Activated CD4-positive, alpha-beta T cell treated with anti-CD3 and anti-CD28 coated beads for 36 hours (primary cell): Measurements from ENCODE around the gene CAST. TPM values are rescaled to one million over a fixed set of nuclear protein-coding genes. Genes with fewer than 3 reads are reported as not detected.

Source experiments
- ATAC-seq: fragments of 200-7000 bp; cut with Tn5 transposase; one replicate; pipeline ENCODE4 v1.10.0; 2021; ENCODE audit warnings: mild to moderate bottlenecking, moderate library complexity
- CTCF ChIA-PET: fragments of 350-600 bp; sonication (Branson Sonifier 250); formaldehyde crosslinking; loops from one replicate; lab custom pipeline; 2021; ENCODE audit warnings: antibody characterized with exemption; lab: Charles Lee
- POLR2A ChIA-PET: fragments of 350-600 bp; sonication (Branson Sonifier 250); formaldehyde crosslinking; loops from one replicate; lab custom pipeline; 2021; ENCODE audit warnings: antibody characterized with exemption, inconsistent platforms; lab: Charles Lee
- DNase-seq: peaks from one replicate; pipeline ENCODE4 v3.0.0-alpha.2; 2020
- H3K27ac Mint-ChIP-seq: one replicate; pipeline ENCODE4 v1.8.0; 2021; ENCODE audit warnings: mixed read lengths
- H3K27me3 Mint-ChIP-seq: one replicate; pipeline ENCODE4 v1.8.0; 2021; ENCODE audit warnings: mixed read lengths
- H3K36me3 Mint-ChIP-seq: one replicate; pipeline ENCODE4 v1.8.0; 2021; ENCODE audit warnings: low read depth, mixed read lengths
- H3K4me1 Mint-ChIP-seq: one replicate; pipeline ENCODE4 v1.8.0; 2021; ENCODE audit warnings: mixed read lengths
- H3K4me3 Mint-ChIP-seq: one replicate; pipeline ENCODE4 v1.8.0; 2021; ENCODE audit warnings: mild to moderate bottlenecking, moderate library complexity, mixed read lengths
- H3K9me3 Mint-ChIP-seq: one replicate; pipeline ENCODE4 v1.8.0; 2021; ENCODE audit warnings: low read depth, mixed read lengths
- intact Hi-C, 2 experiments: fragments of 100-400 bp; cut with DNase I in 1 of 2; cut with micrococcal nuclease in 1 of 2; formaldehyde crosslinking; loops; one replicate each; pipeline versions ENCODE4 v1.14.2 to v1.15.1; 2022 to 2024; cut with DNase I, micrococcal nuclease
- total RNA-seq, 2 experiments: library from RNA; stranded (reverse); gene quantifications; one replicate each; pipeline ENCODE4 v1.2.3, GENCODE V29; 2021

The CAST gene
- total RNA-seq, 2 experiments from 2014 or later = 136 to 211 TPM

DNA sequence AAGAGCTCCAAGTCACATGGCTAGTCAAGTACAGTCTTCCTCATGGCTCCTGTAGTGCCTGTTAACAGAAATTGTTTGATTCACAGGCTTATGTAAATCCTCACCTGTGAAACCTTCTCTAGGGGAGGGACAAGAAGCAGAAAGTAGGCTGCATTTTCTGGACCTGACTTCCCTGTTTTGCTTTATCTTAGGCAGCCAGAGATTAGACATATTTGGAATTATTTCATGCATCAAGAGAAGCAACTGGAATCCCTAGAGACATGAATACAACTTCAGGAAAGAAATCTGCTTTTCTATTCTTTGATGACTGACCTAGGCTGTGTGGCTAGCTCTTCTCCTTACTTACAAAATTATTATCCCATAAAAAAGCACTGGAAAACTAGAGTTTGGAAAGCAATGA is 52.3 kb downstream of the CAST start:
- no peaks in the 10 kb centered on the region for H3K9me3 Mint-ChIP-seq
- H3K4me3 Mint-ChIP-seq = no peak overlapping the region
- peaks cover 38% of the 10 kb centered on the region for H3K4me1 Mint-ChIP-seq
- intact Hi-C loops = no loop called here
- peak overlapping the region; percentile 33 for H3K27ac Mint-ChIP-seq
- peaks cover 5% of the 10 kb centered on the region for H3K36me3 Mint-ChIP-seq
- CTCF ChIA-PET = interaction anchor here (0.6 to 2.7 kb wide), 8 partner anchors 11 to 476 kb away, joined by 3 to 11 read pairs (median 4); no protein-coding TSS in a partner anchor
- DNase-seq (no peak), ATAC-seq (no peak)
- no peaks in the 10 kb centered on the region for H3K27me3 Mint-ChIP-seq
- POLR2A ChIA-PET = interaction anchor here (1.6 kb wide), 1 partner anchor 11 kb away, joined by 7 read pairs; no protein-coding TSS in a partner anchor

DNA sequence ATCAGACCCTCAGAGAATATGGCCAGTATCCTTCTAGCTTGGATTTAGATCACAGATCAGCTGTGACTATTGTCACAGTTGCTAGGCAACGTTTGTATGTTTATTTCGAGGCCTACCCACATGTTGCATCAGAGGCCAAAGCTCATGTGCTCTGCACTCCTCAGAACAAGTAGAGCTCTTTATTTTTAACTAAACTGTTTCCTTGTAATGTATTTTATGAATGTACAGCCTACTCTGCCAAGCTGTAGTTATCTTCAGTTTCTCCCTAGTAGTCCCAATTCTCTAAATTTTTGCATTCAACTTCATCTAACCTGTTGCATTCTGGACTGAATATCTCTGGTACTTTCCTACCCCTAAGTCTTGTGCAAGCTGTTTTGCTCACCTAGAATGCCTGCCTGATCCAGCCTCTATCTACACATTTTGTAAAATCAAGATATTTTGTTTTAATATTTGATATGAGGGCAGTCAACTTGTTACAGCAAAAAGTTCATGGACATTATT is 52.8 kb downstream of the CAST start:
- Mint-ChIP-seq H3K27me3 (no peaks in the 10 kb centered on the region), H3K4me3 (no peak overlapping the region), H3K9me3 (no peaks in the 10 kb centered on the region), H3K36me3 (peaks cover 5% of the 10 kb centered on the region), H3K4me1 (peaks cover 38% of the 10 kb centered on the region), H3K27ac (peak overlapping the region; percentile 33)
- POLR2A ChIA-PET = interaction anchor here (1.6 kb wide), 1 partner anchor 12 kb away, joined by 7 read pairs; no protein-coding TSS in a partner anchor
- intact Hi-C loops = loop anchor here in 1 of 2 experiments (1.0 kb wide), 1 partner anchor 12 kb away; no protein-coding TSS in a partner anchor
- ATAC-seq (peak; percentile 71), DNase-seq (peak; percentile 53)
- CTCF ChIA-PET = interaction anchor here (0.6 to 2.7 kb wide), 9 partner anchors 11 to 477 kb away, joined by 3 to 11 read pairs (median 4); no protein-coding TSS in a partner anchor

DNA sequence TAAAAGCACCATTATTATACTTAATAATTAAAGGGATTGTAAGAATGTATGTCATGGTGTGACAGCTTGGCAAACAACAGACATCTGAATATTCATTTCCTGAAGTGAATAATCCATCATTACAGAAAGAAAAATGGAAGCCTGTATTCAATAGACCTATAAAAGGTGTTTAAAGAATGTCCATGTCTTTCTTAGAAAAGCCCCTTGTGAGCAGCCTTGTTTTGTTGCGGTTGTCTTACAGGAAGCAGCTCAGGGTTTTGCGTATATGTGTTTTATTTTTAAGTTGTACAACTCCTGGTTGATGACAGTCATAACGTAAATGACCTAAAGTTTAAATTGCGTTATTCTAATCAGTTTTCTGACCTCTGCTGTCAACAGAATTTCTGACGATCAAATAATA is 53.8 kb downstream of the CAST start:
- H3K4me3 Mint-ChIP-seq = no peak overlapping the region
- no peaks in the 10 kb centered on the region for H3K9me3 Mint-ChIP-seq
- peaks cover 7% of the 10 kb centered on the region for H3K36me3 Mint-ChIP-seq
- ChIA-PET CTCF (interaction anchor here (1.0 kb wide), 1 partner anchor 10 kb away, joined by 3 read pairs; no protein-coding TSS in a partner anchor), POLR2A (no interaction called here)
- DNase-seq (no peak), ATAC-seq (peak; percentile 15)
- no peaks in the 10 kb centered on the region for H3K27me3 Mint-ChIP-seq
- peaks cover 44% of the 10 kb centered on the region for H3K4me1 Mint-ChIP-seq
- intact Hi-C loops = no loop called here
- no peak overlapping the region for H3K27ac Mint-ChIP-seq

DNA sequence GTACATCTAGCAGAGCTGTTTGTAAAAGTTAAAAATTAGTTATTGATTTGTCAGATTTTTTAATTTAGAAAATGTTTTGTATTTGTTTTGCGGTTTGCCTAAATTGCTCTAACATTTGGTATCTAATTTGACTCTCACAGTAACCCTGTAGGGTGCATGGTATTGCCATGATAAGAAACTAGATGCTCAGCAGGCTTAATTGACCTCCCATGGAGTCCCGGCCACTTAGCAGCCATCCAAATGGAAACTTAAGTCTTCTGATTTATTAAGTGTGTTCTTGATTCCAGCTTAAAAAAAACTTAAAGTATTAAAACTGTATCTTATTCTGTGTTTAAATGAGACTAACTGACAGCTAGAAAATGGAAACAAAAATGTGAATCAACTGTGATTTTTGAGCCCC is 54.5 kb downstream of the CAST start:
- intact Hi-C loops = no loop called here
- no peak overlapping the region for H3K4me3 Mint-ChIP-seq
- no peak for DNase-seq
- no peak overlapping the region for H3K27ac Mint-ChIP-seq
- H3K27me3 Mint-ChIP-seq = no peaks in the 10 kb centered on the region
- H3K4me1 Mint-ChIP-seq = peaks cover 46% of the 10 kb centered on the region
- POLR2A ChIA-PET = no interaction called here
- CTCF ChIA-PET = interaction anchor here (0.9 kb wide), 2 partner anchors 30 to 46 kb away, joined by 3 to 4 read pairs; no protein-coding TSS in a partner anchor
- H3K9me3 Mint-ChIP-seq = no peaks in the 10 kb centered on the region
- ATAC-seq = no peak
- H3K36me3 Mint-ChIP-seq = peaks cover 7% of the 10 kb centered on the region

DNA sequence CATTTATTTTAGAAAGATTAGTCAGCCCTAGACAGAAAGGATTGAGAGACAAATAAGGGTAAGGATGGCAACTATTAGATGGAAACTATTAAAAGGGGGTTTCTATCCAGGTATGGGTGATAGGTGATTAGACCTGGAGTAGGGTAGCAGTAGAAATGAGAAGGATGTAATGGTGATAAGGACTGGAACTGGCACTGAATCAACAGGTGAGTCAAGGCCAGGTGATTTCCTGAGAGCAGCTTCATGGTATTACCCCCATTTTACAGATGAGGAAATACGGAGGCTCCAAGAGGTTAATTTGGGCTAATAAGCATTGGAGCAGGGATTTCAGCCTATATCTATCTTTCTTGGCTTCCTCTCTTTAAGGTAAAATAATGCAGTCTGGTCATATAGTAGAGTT is 55.7 kb downstream of the CAST start:
- no peaks in the 10 kb centered on the region for H3K9me3 Mint-ChIP-seq
- H3K4me3 Mint-ChIP-seq = no peak overlapping the region

DNA sequence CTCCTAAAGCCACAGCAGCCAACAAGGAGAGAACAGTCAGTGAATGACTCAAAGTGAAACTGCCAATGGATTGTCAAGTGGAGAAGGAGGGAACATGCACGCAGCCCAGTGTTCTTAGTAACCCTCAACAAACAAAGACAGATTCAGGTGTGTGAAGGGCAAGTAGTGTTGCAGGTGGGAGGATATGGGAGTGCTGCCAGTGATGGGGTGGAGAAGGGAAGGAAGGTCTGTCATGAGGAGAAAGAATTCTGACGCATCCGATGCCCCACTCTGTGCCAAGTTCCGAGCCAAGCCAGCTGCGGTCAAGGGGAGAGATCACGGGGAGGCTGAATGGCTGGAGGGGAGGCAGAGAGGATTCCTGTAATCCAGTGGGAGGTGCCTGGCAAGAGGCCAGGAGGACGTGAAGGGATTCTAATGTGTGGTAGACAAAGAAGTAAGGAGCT is 56.5 kb downstream of the CAST start:
- Mint-ChIP-seq H3K27me3 (no peaks in the 10 kb centered on the region), H3K4me1 (peaks cover 48% of the 10 kb centered on the region), H3K9me3 (no peaks in the 10 kb centered on the region), H3K27ac (no peak overlapping the region), H3K4me3 (no peak overlapping the region), H3K36me3 (peaks cover 4% of the 10 kb centered on the region)
- intact Hi-C loops = no loop called here
- ATAC-seq = peak; percentile 17
- CTCF ChIA-PET = interaction anchor here (1.7 kb wide), 1 partner anchor 10 kb away, joined by 6 read pairs; no protein-coding TSS in a partner anchor
- POLR2A ChIA-PET = no interaction called here
- no peak for DNase-seq

More for the DNA sequence above, 55.7 kb downstream of the CAST start:
- Mint-ChIP-seq H3K4me1 (peaks cover 46% of the 10 kb centered on the region), H3K27me3 (no peaks in the 10 kb centered on the region), H3K27ac (no peak overlapping the region), H3K36me3 (peaks cover 4% of the 10 kb centered on the region)
- ATAC-seq (no peak), DNase-seq (no peak)
- ChIA-PET POLR2A (no interaction called here), CTCF (interaction anchor here (0.9 kb wide), 1 partner anchor 115 kb away, joined by 3 read pairs; no protein-coding TSS in a partner anchor)
- intact Hi-C loops = no loop called here

DNA sequence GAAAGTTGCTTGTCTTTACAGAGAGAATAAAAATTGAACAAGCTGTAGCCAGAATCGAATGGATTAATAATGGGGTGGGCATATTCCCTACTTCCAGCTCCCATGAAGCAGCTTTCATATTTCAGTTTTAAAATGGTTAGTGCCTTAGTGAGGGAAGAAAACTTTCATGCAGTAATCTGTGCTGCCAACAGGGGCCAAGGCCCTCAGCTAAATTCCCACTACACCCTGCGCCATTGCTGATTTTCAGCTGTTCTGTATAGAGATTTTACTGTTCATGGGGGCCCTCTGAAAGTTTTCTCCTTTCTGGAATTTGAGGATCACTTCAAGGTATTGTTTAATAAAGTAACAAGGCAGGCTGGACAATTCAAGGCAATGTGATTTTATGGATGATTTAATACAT is 58.2 kb downstream of the CAST start:
- no peak overlapping the region for H3K27ac Mint-ChIP-seq
- no peak overlapping the region for H3K4me3 Mint-ChIP-seq
- CTCF ChIA-PET = interaction anchor here (1.0 to 1.7 kb wide), 7 partner anchors 11 to 73 kb away, joined by 3 to 6 read pairs (median 4); no protein-coding TSS in a partner anchor
- H3K36me3 Mint-ChIP-seq = peaks cover 6% of the 10 kb centered on the region
- no peaks in the 10 kb centered on the region for H3K27me3 Mint-ChIP-seq
- POLR2A ChIA-PET = no interaction called here
- no peak for DNase-seq
- H3K4me1 Mint-ChIP-seq = peaks cover 34% of the 10 kb centered on the region
- H3K9me3 Mint-ChIP-seq = no peaks in the 10 kb centered on the region
- intact Hi-C loops = no loop called here
- no peak for ATAC-seq

DNA sequence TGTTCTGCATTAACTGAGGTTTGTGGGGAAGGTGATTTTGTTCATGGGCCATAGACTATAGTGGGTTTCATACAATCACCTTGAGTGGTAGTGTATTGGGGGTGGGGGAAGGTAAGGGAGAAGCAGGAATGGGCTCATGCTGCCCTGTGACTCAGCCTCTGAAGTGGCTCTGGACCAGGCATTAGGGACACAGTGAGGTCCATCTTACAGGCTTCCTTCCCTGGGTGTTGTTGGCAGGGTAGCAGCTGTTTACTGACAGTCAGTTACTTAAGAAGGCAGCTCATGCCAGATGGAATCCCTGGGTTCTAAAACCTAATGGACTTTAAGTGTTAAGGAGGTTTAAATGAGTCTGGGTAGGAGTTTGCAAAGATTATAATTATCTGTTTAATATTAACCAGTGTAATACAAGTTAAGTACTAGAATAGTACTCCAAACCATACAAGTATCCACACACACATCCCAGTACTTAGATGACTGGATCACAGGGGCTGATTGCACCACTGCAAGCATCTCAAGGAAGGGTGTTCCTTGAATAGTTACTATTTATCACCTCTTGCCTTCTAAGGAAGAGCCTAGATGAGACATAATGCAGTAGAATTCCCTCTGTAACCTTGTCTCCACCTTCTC is 59.3 kb downstream of the CAST start:
- intact Hi-C loops = no loop called here
- ATAC-seq = no peak
- no peaks in the 10 kb centered on the region for H3K27me3 Mint-ChIP-seq
- ChIA-PET CTCF (interaction anchor here (1.0 to 1.3 kb wide), 2 partner anchors 12 to 72 kb away, joined by 3 read pairs; no protein-coding TSS in a partner anchor), POLR2A (no interaction called here)
- H3K36me3 Mint-ChIP-seq = peaks cover 6% of the 10 kb centered on the region
- H3K9me3 Mint-ChIP-seq = no peaks in the 10 kb centered on the region
- DNase-seq = no peak
- peaks cover 30% of the 10 kb centered on the region for H3K4me1 Mint-ChIP-seq
- H3K4me3 Mint-ChIP-seq = no peak overlapping the region
- no peak overlapping the region for H3K27ac Mint-ChIP-seq

DNA sequence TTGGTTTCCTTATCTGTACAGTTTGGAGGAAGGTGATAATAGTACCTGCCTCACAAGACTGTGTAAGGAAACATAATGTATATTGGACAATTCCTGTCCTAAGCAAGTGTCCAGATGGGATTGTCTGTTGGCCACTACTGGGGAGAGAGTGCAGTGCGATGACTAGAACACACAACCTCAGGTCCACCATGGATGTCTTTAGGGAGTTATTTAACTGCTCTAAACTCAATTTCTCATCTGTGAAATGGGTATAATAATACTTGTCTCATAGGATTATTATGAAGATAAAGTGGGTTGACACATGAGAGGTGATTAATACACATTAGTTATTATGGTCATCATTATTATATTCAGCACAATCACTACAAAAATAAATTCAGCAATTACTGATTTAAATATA is 63.1 kb downstream of the CAST start:
- DNase-seq (no peak), ATAC-seq (no peak)
- Mint-ChIP-seq H3K4me3 (no peak overlapping the region), H3K27ac (no peak overlapping the region), H3K9me3 (no peaks in the 10 kb centered on the region), H3K27me3 (no peaks in the 10 kb centered on the region), H3K4me1 (peaks cover 11% of the 10 kb centered on the region), H3K36me3 (peaks cover 5% of the 10 kb centered on the region)
- ChIA-PET POLR2A (no interaction called here), CTCF (interaction anchor here (0.7 kb wide), 1 partner anchor 10 kb away, joined by 3 read pairs; no protein-coding TSS in a partner anchor)
- intact Hi-C loops = loop anchor here in 1 of 2 experiments (5.0 kb wide), 1 partner anchor 113 kb away; no protein-coding TSS in a partner anchor

DNA sequence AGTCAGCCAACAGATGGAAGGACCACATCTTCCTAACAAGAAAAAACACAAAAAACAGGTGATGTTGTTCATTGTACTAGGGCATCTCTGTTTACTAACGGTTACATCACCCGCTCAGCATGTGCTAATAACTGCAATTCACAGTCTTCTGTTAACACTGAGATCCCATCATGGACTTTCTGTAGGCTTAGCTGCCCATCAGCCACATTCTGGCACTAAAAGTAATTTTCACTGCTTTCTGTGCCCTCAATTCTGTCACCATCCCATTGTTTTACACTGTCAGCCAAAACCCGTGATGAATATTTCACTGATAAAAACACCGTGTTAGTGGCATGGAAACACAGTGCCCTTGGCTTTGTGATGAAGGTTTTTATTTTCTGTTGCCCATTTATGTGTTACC is 64.6 kb downstream of the CAST start:
- no peak overlapping the region for H3K27ac Mint-ChIP-seq
- no peaks in the 10 kb centered on the region for H3K27me3 Mint-ChIP-seq
- no peaks in the 10 kb centered on the region for H3K9me3 Mint-ChIP-seq
- DNase-seq (no peak), ATAC-seq (no peak)
- CTCF ChIA-PET = interaction anchor here (0.6 to 2.2 kb wide), 4 partner anchors 19 to 435 kb away, joined by 3 to 8 read pairs (median 4); no protein-coding TSS in a partner anchor
- peaks cover 11% of the 10 kb centered on the region for H3K36me3 Mint-ChIP-seq
- peaks cover 3% of the 10 kb centered on the region for H3K4me1 Mint-ChIP-seq
- intact Hi-C loops = loop anchor here in 1 of 2 experiments (5.0 kb wide), 1 partner anchor 115 kb away; no protein-coding TSS in a partner anchor
- no peak overlapping the region for H3K4me3 Mint-ChIP-seq
- POLR2A ChIA-PET = no interaction called here

DNA sequence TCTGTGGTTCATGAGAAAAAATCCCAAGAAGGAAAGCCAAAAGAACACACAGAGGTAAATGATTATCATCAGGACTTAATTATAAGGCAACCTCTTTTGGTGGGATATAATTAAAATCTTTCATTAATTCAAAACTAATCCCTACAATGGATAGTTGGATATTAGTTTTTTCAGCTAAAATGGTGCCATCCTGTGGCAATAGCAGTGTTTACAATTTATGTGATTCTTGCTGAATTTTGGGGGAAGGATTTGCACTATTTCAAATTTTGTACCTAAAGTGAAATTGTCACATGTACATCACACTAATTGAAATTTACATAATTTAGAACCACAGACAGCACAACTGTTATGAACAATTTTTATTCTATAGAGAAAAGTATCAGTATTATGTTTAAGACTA is 67.0 kb downstream of the CAST start:
- Mint-ChIP-seq H3K4me3 (no peak overlapping the region), H3K27me3 (no peaks in the 10 kb centered on the region)

More for the DNA sequence above, 67.0 kb downstream of the CAST start:
- ChIA-PET POLR2A (no interaction called here), CTCF (interaction anchor here (0.8 to 2.2 kb wide), 3 partner anchors 66 to 116 kb away, joined by 3 to 8 read pairs (median 4); no protein-coding TSS in a partner anchor)
- H3K27ac Mint-ChIP-seq = no peak overlapping the region
- ATAC-seq = no peak
- H3K4me1 Mint-ChIP-seq = peaks cover 3% of the 10 kb centered on the region
- H3K9me3 Mint-ChIP-seq = no peaks in the 10 kb centered on the region
- intact Hi-C loops = loop anchor here in 1 of 2 experiments (5.0 kb wide), 1 partner anchor 117 kb away; no protein-coding TSS in a partner anchor
- DNase-seq = no peak
- H3K36me3 Mint-ChIP-seq = peaks cover 11% of the 10 kb centered on the region
